HG02884 (cell line): Measurements from ENCODE around the gene RPTOR.

Experiments used
- ATAC-seq: cut with Tn5 transposase; IDR thresholded peaks from one replicate; pipeline ENCODE4 v1.9.1; 2021; ENCODE audit warnings: mild to moderate bottlenecking, moderate library complexity; ENCODE audit not compliant: unreplicated experiment

Gene RPTOR

GRCh38 chr17:80894726-80895125, 350.1 kb downstream of the RPTOR start:
- ATAC-seq: no peak

- ATAC-seq: no peak
These were observed 350.7 kb downstream of the RPTOR start for GRCh38 chr17:80895366-80895765.

- ATAC-seq: no peak
These were observed 354.1 kb downstream of the RPTOR start for GRCh38 chr17:80898716-80899115.

- ATAC-seq: no peak
These were observed 355.0 kb downstream of the RPTOR start for GRCh38 chr17:80899402-80900268.

GRCh38 chr17:80901319-80901718, 356.7 kb downstream of the RPTOR start:
- ATAC-seq: no peak

GRCh38 chr17:80902197-80902962, 357.7 kb downstream of the RPTOR start:
- no peak for ATAC-seq

- ATAC-seq: no peak
These were observed 358.4 kb downstream of the RPTOR start for GRCh38 chr17:80902963-80903611.

- no peak for ATAC-seq
These were observed 359.6 kb downstream of the RPTOR start for GRCh38 chr17:80904036-80904753.

GRCh38 chr17:80905586-80906230, 361.1 kb downstream of the RPTOR start:
- no peak for ATAC-seq

GRCh38 chr17:80906364-80907259, 362.0 kb downstream of the RPTOR start:
- no peak for ATAC-seq

- no peak for ATAC-seq
These were observed 362.6 kb downstream of the RPTOR start for GRCh38 chr17:80907281-80907680.

GRCh38 chr17:80908211-80908610, 363.6 kb downstream of the RPTOR start:
- no peak for ATAC-seq

- no peak for ATAC-seq
These were observed 364.1 kb downstream of the RPTOR start for GRCh38 chr17:80908776-80909175.

GRCh38 chr17:80909635-80910034, 365.0 kb downstream of the RPTOR start:
- no peak for ATAC-seq

- no peak for ATAC-seq
These were observed 365.4 kb downstream of the RPTOR start for GRCh38 chr17:80910043-80910442.

GRCh38 chr17:80912476-80912875, 367.8 kb downstream of the RPTOR start:
- no peak for ATAC-seq

- ATAC-seq: no peak
These were observed 369.5 kb downstream of the RPTOR start for GRCh38 chr17:80913928-80914821.

GRCh38 chr17:80916246-80916645, 371.6 kb downstream of the RPTOR start:
- no peak for ATAC-seq
